Measurements from ENCODE around the gene LRMDA. TPM values are rescaled to one million over a fixed set of nuclear protein-coding genes. Genes with fewer than 3 reads are reported as not detected.

Gene LRMDA
- total RNA-seq, 1 donor from 2014 or later, result 17.3 TPM

- no peak for DNase-seq (ENCODE audit: low read depth in 2 of 2)
Observed at GRCh38 chr10:75770626-75771081, 339.2 kb downstream of the LRMDA start.

- no peak for DNase-seq (ENCODE audit: low read depth in 2 of 2)
Observed at GRCh38 chr10:75771606-75772005, 340.2 kb downstream of the LRMDA start.

DNA sequence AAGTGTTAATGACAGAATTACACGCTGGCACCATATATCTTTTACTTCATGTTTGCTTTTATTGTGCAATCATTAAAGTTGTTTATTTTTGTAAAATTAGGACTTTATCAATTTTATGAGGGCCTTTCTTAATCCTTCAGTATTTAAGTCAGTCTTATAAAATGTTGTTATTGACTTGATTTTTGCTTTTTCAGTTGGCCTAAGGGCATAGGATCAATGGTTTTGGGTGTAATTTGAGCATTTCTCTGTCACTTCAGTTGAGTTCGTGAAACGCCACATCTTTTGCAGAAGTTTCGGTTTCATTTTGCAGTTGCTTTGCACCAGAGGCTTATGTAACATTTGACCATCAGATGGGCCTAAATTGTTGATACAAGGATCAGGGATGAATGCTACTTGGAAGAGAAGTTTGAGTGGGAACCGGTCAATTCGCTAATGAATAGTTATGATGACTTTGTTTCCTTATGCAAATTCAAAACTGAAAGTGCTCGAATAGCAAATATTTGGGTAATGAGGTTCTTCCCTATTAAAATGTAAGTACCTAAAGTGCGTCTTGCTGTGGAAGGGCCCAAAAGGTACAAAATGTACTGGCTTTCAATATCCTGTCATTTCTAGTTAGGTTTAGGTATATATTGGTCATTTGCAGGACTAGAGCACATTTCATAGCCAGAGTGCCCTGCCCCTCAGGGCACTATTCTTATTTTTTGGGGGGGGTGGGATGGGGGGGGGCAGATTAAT lies 340.9 kb downstream of the LRMDA start:
- DNase-seq (ENCODE audit: low read depth in 2 of 2), result peak; percentile 21 to 47

GRCh38 chr10:75773231-75773780 lies 341.9 kb downstream of the LRMDA start:
- peak in 1 of 2 donors; percentile 49 for DNase-seq (ENCODE audit: low read depth in 2 of 2)

DNA sequence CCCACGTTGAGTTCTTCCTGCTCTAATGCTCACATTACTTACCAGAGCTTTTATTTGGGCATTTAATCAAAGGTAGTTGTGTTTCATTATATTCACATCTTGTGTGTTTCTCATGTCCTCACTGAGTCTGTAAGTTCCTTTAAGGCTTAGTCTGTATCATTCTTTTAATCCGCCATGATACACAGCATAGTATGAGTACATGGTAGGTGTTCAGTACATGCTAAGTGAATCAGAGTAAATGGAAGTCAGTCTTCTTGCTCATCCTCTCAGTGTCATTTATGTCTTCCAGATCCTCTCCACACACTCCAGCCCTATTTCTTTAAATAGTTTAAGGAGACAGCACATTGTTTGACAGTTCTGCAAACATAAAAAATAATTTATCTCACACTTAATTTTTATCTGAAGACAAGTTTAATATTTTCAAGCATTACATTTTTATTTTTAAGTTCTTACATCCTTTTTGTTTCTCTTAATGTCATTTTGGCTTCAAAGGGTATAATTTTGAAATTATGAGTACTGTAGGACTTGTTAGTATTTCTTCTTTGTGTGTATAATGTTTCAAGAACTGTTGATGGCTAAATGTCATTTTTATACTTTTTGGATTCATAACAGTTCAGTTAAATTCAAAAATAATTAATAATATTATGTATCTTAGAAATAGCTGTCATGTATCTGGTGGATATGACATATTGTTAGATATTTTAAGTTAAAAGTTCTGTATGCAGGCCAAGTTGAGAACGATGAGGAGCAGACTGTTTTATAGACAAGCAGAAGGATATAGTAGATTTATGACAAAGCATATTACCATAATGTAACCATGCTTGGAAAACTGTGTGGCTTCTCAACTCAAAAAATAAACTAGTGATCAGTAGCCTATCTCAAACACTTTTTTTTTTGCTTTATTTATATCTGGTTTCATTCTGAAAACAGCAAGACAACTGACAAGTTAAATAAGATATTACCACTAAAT lies 342.7 kb downstream of the LRMDA start:
- DNase-seq (ENCODE audit: low read depth in 2 of 2), result no peak

GRCh38 chr10:75774783-75775490 lies 343.5 kb downstream of the LRMDA start:
- no peak for DNase-seq (ENCODE audit: low read depth in 2 of 2)

- no peak for DNase-seq (ENCODE audit: low read depth in 2 of 2)
Observed at GRCh38 chr10:75776738-75777504, 345.5 kb downstream of the LRMDA start.

DNA sequence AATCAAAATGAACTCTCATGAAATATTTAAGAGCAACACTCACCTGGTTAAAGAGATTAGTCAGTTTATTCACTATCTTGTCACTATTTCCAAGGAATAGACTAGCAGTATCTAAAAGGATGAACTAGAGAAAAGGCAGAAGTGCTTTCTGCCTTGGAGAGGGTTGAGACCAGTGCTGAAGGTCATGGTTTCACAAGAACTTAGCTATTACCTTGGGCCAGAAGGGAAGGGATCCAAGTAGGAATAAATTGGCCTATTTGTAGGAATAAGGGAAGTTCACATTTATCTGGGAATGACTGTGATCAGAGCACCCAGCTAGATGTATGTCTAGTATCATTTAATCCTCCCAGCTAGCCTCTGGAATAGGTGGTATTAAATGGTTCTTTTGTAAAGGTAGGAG lies 347.2 kb downstream of the LRMDA start:
- no peak for DNase-seq (ENCODE audit: low read depth in 2 of 2)

DNA sequence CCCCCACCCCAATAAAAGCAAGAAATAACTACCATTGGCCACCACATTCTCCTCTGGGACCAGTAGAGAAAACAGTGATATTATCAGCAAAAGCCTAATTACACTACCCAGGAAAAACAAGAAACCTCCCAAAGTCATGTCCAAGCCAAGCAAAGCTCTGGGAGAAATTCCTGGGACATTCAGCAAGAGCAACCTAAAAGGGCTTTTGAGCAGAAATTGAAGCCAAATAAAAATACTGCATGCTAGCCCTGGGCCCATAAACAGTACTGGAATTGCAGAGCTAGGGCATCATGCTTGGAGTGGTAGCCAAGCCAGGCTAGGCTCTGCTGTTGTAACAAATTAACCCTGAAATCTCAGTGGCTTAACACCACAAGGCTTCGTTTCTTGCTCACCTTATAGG lies 347.9 kb downstream of the LRMDA start:
- DNase-seq (ENCODE audit: low read depth in 2 of 2), result no peak

- peak; percentile 11 to 31 for DNase-seq (ENCODE audit: low read depth in 2 of 2)
Observed at GRCh38 chr10:75782463-75783248, 351.2 kb downstream of the LRMDA start.

GRCh38 chr10:75788394-75789205 lies 357.2 kb downstream of the LRMDA start:
- peak; percentile 28 to 73 for DNase-seq (ENCODE audit: low read depth in 2 of 2)

DNA sequence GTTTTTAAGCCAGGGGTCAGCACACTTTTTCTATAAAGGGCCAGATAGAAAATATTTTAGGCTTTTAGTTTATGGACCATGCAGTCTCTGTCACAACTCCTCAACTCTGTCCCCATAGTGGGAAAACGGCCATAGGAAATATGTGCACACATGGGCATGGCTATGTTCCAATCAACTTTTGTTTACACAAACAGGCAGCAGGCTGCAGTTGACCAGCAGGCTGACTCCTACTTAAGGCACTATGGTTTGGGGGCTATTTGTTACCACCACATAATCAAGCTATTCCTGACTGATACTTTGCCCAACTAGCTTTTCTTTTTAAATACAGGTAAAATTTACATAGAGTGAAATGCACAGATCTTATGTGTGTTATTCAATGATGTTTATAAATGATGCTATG lies 362.4 kb downstream of the LRMDA start:
- DNase-seq (ENCODE audit: low read depth in 2 of 2), result no peak

GRCh38 chr10:75801121-75801520 lies 369.7 kb downstream of the LRMDA start:
- DNase-seq (ENCODE audit: low read depth in 2 of 2), result no peak

- DNase-seq (ENCODE audit: low read depth in 2 of 2), result no peak
Observed at GRCh38 chr10:75801661-75802060, 370.2 kb downstream of the LRMDA start.

DNA sequence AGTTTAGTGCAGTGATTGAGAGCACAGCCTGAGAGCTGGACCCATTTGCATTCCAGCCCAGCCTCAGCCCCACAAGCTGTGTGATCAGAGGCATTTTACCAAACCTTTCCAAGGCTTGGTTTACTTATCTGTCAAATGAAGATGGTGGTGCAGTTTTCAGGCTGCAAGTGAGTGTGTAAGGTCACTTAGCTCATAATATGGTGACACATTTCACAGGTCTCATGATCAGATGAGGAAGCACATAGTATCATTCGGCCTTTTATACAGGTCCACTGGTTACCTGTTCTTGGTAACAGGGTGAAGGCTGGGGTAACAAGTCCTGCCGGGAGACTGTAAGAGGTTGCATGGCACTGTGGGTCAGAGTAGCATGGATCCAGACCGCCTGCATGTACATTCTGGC lies 371.7 kb downstream of the LRMDA start:
- no peak for DNase-seq (ENCODE audit: low read depth in 2 of 2)

DNA sequence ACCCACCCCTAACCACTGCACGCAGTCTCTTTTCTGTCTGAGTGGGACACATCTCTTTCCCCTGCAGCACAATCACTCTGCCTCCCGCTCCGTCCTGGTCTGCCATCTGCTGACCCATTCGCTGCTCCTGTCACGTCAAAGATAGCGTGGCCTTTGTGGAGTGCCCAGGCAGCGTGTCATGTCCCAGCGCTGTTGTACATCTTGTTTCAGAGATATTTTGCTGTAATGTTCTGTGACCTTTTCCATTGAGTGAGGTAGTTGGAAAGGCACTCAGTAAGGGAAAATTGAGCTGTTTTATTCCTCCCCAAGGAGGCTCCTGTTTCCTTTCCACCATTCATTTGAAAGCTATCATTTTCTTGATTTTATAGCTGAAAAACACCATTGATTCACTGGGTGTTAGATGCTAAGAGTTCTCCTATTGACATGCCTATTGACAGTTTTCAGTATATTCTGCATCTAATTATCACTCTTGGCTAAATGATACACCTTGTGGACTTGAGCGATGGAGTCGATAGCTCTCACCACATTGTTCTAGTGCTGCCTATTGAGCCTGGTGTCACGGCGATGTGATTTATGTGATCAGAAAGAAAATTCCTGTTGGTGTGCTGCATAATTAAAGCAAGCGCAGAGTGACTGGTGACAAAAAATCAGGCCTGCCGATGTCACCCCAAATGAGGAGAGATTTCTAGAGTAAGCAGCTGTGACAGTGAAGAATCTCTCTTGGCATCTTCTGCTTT lies 372.6 kb downstream of the LRMDA start:
- peak in 1 of 2 donors; percentile 14 for DNase-seq (ENCODE audit: low read depth in 2 of 2)

- no peak for DNase-seq (ENCODE audit: low read depth in 2 of 2)
Observed at GRCh38 chr10:75806186-75806585, 374.8 kb downstream of the LRMDA start.

DNA sequence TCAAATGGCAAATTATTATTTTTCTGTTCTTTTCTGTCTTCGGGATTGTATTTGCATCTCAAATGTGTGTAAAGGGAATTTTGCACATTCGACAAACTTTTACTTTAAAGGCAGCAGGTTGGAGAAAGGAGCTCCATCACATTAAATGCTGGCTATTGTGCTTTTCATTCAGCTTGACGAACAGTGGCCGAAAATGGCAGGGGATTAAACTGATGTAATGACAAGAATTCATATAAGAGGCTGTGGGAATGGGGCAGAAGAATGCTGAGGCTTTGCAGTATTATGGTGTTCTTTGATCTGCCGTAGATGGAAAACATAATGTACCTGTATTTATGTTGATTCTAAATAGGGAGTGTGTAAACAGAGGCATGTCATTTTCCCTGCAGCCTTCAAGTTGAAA lies 376.0 kb downstream of the LRMDA start:
- no peak for DNase-seq (ENCODE audit: low read depth in 2 of 2)

Measured in lung microvascular endothelial cell (primary cell).